K562 (cell line): ENCODE measurements around the gene SLC5A2. TPM values are rescaled to one million over a fixed set of nuclear protein-coding genes. Genes with fewer than 3 reads are reported as not detected.

Experiments used
- ATAC-seq: fragments of 200-7000 bp; cut with Tn5 transposase; 3 replicates; pipeline ENCODE4 v1.9.1; 2020; ENCODE audit warnings: moderate library complexity
- BruUV-seq: library from RNA; stranded (reverse); fragments of 400-500 nt; replicated peaks from 2 replicates; lab custom pipeline; 2021; lab: Mats Ljungman, UMichigan
- CTCF ChIA-PET: fragments of 300-600 bp; formaldehyde crosslinking; extraction: SDS; loops from one replicate; lab custom pipeline; 2021; ENCODE audit warnings: low intra/inter-chr PET ratio; lab: Yijun Ruan, JAX
- POLR2A ChIA-PET: fragments of 300-600, 350-650 bp; sonication (Branson Sonifier 250); formaldehyde crosslinking; extraction: SDS; loops from one replicate; lab custom pipeline; 2021; ENCODE audit warnings: antibody characterized with exemption, inconsistent platforms; lab: Yijun Ruan, JAX
- DNase-seq, 4 experiments: peaks; one replicate each; pipeline versions ENCODE4 v3.0.0 to v3.0.0-alpha.2; 2011 to 2018; ENCODE audit warnings: low spot score in 3 of 4, mixed read lengths in 3 of 4; ENCODE audit errors: extremely low read depth in 1 of 4
- FAIRE-seq: peaks from 2 replicates; lab custom pipeline; 2011; peaks lifted over from hg19 to GRCh38; lab: Jason Lieb, UNC
- H2AFZ ChIP-seq: 2 replicates; pipeline ENCODE4 v1.6.0; 2011; ENCODE audit warnings: low read depth, low read length, control low read depth, inconsistent platforms
- H3K27ac ChIP-seq: fragments of 200-600 bp; 3 replicates; pipeline ENCODE4 v1.8.0; 2011; ENCODE audit warnings: low read depth, mild to moderate bottlenecking, control low read depth, inconsistent platforms, low read length, moderate library complexity, mixed read lengths; ENCODE audit errors: extremely low read depth
- H3K27me3 ChIP-seq, 2 experiments: fragments of 300-600 bp in 1 of 2; 2 replicates in 1 of 2; 3 replicates in 1 of 2; pipeline versions ENCODE4 v1.6.0 to v1.8.0; 2011; ENCODE audit warnings: inconsistent platforms in 2 of 2, low read length in 2 of 2, mild to moderate bottlenecking in 1 of 2, mixed read lengths in 1 of 2, moderate library complexity in 1 of 2; ENCODE audit not compliant: control insufficient read depth in 2 of 2, insufficient read depth in 2 of 2
- H3K36me3 ChIP-seq: fragments of 300-600 bp; 3 replicates; pipeline ENCODE4 v1.8.0; 2011; ENCODE audit warnings: mild to moderate bottlenecking, low read length, inconsistent platforms; ENCODE audit not compliant: control insufficient read depth, insufficient read depth
- H3K4me1 ChIP-seq, 2 experiments: fragments of 200-600 bp in 1 of 2; replicated peaks in 1 of 2; 2 replicates in 1 of 2; 3 replicates in 1 of 2; pipeline versions ENCODE4 v1.5.1 to v1.8.0; 2011; ENCODE audit warnings: inconsistent platforms in 2 of 2, low read length in 2 of 2, mild to moderate bottlenecking in 1 of 2, mixed read lengths in 1 of 2, moderate library complexity in 1 of 2; ENCODE audit not compliant: control insufficient read depth in 2 of 2, insufficient read depth in 2 of 2
- H3K4me2 ChIP-seq: 2 replicates; pipeline ENCODE4 v1.6.1; 2011; ENCODE audit warnings: low read length, control low read depth, inconsistent platforms, mixed read lengths; ENCODE audit not compliant: insufficient read depth
- H3K4me3 ChIP-seq: fragments of 200-600 bp; sonication (generic), shearing (Covaris generic); 2 replicates; pipeline ENCODE4 v1.5.1; 2016; ENCODE audit warnings: control low read depth, inconsistent platforms
- H3K79me2 ChIP-seq: fragments of 200-600 bp; 3 replicates; pipeline ENCODE4 v1.8.0; 2011; ENCODE audit warnings: low read length, inconsistent platforms; ENCODE audit not compliant: control insufficient read depth, insufficient read depth
- H3K9ac ChIP-seq, 2 experiments: 2 replicates each; pipeline versions ENCODE4 v1.6.0 to v1.6.1; 2011; ENCODE audit warnings: low read depth in 2 of 2, low read length in 2 of 2, control low read depth in 1 of 2, inconsistent platforms in 1 of 2, mild to moderate bottlenecking in 1 of 2, mixed read lengths in 1 of 2; ENCODE audit not compliant: insufficient read depth in 1 of 2
- H3K9me1 ChIP-seq: one replicate; pipeline ENCODE4 v1.6.0; 2011; ENCODE audit warnings: inconsistent platforms, mild to moderate bottlenecking, low read length, moderate library complexity; ENCODE audit not compliant: control insufficient read depth, insufficient read depth
- H3K9me3 ChIP-seq: replicated peaks from 2 replicates; pipeline ENCODE4 v1.5.1; 2011; ENCODE audit warnings: low read depth, low read length, inconsistent platforms; ENCODE audit not compliant: control insufficient read depth, insufficient read depth
- H4K20me1 ChIP-seq: replicated peaks from 2 replicates; pipeline ENCODE4 v1.6.1; 2011; ENCODE audit warnings: low read length, inconsistent platforms, mixed read lengths; ENCODE audit not compliant: control insufficient read depth, insufficient read depth
- ESRRB ChIP-seq: fragments of 250-450 bp; sonication (Bioruptor Pico); IDR thresholded peaks from 2 replicates; pipeline ENCODE4 v1.5.0; 2020; ENCODE audit warnings: mild to moderate bottlenecking, moderate library complexity, borderline replicate concordance
- ETV1 ChIP-seq: fragments of 450-650 bp; conservative IDR thresholded peaks from 2 replicates; pipeline ENCODE4 v1.6.1; 2016; ENCODE audit warnings: missing genetic modification characterization, control low read depth, low read depth, missing compliant biosample characterization
- FIP1L1 ChIP-seq: fragments of 200-400 bp; formaldehyde crosslinking; IDR thresholded peaks from 2 replicates; pipeline ENCODE4 v1.6.1; 2018; ENCODE audit warnings: mild to moderate bottlenecking, low read depth, low read length; ENCODE audit not compliant: poor library complexity, severe bottlenecking
- HDAC3 ChIP-seq: fragments of 450-650 bp; IDR thresholded peaks from 2 replicates; pipeline ENCODE4 v1.6.1; 2018; ENCODE audit warnings: borderline replicate concordance, mild to moderate bottlenecking, moderate library complexity; ENCODE audit not compliant: partially characterized antibody
- HNRNPL ChIP-seq: fragments of 200-400 bp; formaldehyde crosslinking; IDR thresholded peaks from 2 replicates; pipeline ENCODE4 v1.6.1; 2017; ENCODE audit warnings: low read depth, mild to moderate bottlenecking, low read length
- IFI16 ChIP-seq: fragments of 250-450 bp; sonication (Bioruptor Pico); IDR thresholded peaks from 2 replicates; pipeline ENCODE4 v2.1.2; 2022; ENCODE audit warnings: mild to moderate bottlenecking, inconsistent platforms
- MCM7 ChIP-seq, 2 experiments: fragments of 450-650 bp; IDR thresholded peaks; 2 replicates each; pipeline ENCODE4 v1.6.1; 2016 to 2018
- MEIS2 ChIP-seq: fragments of 450-650 bp; IDR thresholded peaks from 2 replicates; pipeline ENCODE4 v1.6.1; 2014; ENCODE audit warnings: mild to moderate bottlenecking; ENCODE audit not compliant: partially characterized antibody
- NELFE ChIP-seq: IDR thresholded peaks from 2 replicates; pipeline ENCODE4 v1.6.1; 2011; ENCODE audit warnings: mild to moderate bottlenecking; ENCODE audit not compliant: insufficient read depth, insufficient read length
- RUNX1 ChIP-seq: sonication (generic); IDR thresholded peaks from 2 replicates; pipeline ENCODE4 v1.6.1; 2016; ENCODE audit warnings: antibody characterized with exemption, low read depth
- SIN3A ChIP-seq, 2 experiments: fragments of 150-350 bp in 1 of 2; IDR thresholded peaks; 2 replicates each; pipeline ENCODE4 v1.6.1; 2011 to 2016; ENCODE audit warnings: borderline replicate concordance in 2 of 2, low read depth in 2 of 2, low read length in 2 of 2, mild to moderate bottlenecking in 2 of 2, moderate library complexity in 2 of 2; ENCODE audit not compliant: control insufficient read depth in 1 of 2
- TSC22D4 ChIP-seq: fragments of 450-650 bp; IDR thresholded peaks from 2 replicates; pipeline ENCODE4 v1.6.1; 2016; ENCODE audit warnings: missing genetic modification characterization, missing biosample characterization, control low read depth
- ZKSCAN1 ChIP-seq: fragments of 150-350 bp; IDR thresholded peaks from 2 replicates; pipeline ENCODE4 v1.6.1; 2016; ENCODE audit warnings: low read depth, low read length
- ZNF121 ChIP-seq: sonication (generic); formaldehyde crosslinking; conservative IDR thresholded peaks from 2 replicates; pipeline ENCODE4 v1.8.0; 2022; ENCODE audit warnings: missing genetic modification reagents
- ZNF232 ChIP-seq: sonication (generic); formaldehyde crosslinking; IDR thresholded peaks from 2 replicates; pipeline ENCODE4 v1.8.0; 2022; ENCODE audit warnings: mild to moderate bottlenecking, missing genetic modification reagents
- ZNF324 ChIP-seq: fragments of 250-450 bp; sonication (Bioruptor Pico); IDR thresholded peaks from 2 replicates; pipeline ENCODE4 v1.4.0; 2020; ENCODE audit warnings: mild to moderate bottlenecking
- ZNF347 ChIP-seq: fragments of 450-650 bp; formaldehyde crosslinking; IDR thresholded peaks from 2 replicates; pipeline ENCODE4 v1.4.0; 2020; ENCODE audit warnings: low read depth, mild to moderate bottlenecking, moderate library complexity
- ZNF444 ChIP-seq: fragments of 250-450 bp; sonication (Bioruptor Pico); IDR thresholded peaks from 2 replicates; pipeline ENCODE4 v1.4.0; 2020; ENCODE audit warnings: mild to moderate bottlenecking, moderate library complexity
- ZSCAN32 ChIP-seq: fragments of 450-650 bp; formaldehyde crosslinking; IDR thresholded peaks from 2 replicates; pipeline ENCODE4 v1.4.0; 2020; ENCODE audit warnings: mild to moderate bottlenecking, moderate library complexity
- WGBS: fragments of 100-300 bp; shearing (Covaris generic); methylation state at CpG from one replicate; pipeline ENCODE4 v1.1.6; 2016; ENCODE audit warnings: low coverage, mixed read lengths; ENCODE audit not compliant: insufficient coverage; ENCODE audit errors: missing lambda C conversion rate; 5-methylcytosine and 5-hydroxymethylcytosine counted together
- in situ Hi-C: fragments of 300-500 bp; cut with MboI; formaldehyde crosslinking; loops from 4 replicates; pipeline ENCODE4 v1.15.0; 2018; ENCODE audit warnings: inconsistent platforms, mixed read lengths
- intact Hi-C: fragments of 100-400 bp; cut with micrococcal nuclease; formaldehyde crosslinking; loops from 2 replicates; pipeline ENCODE4 v1.14.2; 2022
- polyA plus RNA-seq, 8 experiments: library from polyadenylated mRNA; depleted of rRNA in 4 of 8; stranded (reverse) in 5 of 8; unstranded in 3 of 8; fragments of >200 nt; fragmentation: Nextera tagmentation in 2 of 8; fragmentation: Illumina TruSeq in 1 of 8; extraction: Ambion mirVana in 2 of 8; extraction: Trizol in 1 of 8; gene quantifications; 2 replicates each; pipeline versions ENCODE4 v1.2.1 to v1.2.3, GENCODE V29; 2011 to 2014; ENCODE audit warnings: inconsistent platforms in 1 of 8, missing spikeins in 1 of 8
- total RNA-seq, 7 experiments: library from RNA; depleted of rRNA in 6 of 7; stranded (reverse); fragments of >200 nt in 6 of 7; fragmentation: Illumina TruSeq in 2 of 7; extraction: Trizol in 2 of 7; gene quantifications; 2 replicates each; pipeline versions ENCODE4 v1.2.1 to v1.2.3, GENCODE V29; 2011 to 2021; ENCODE audit warnings: low replicate concordance in 1 of 7

Gene SLC5A2
- total and polyA plus RNA-seq, 9 of the 15 experiments (the other 6 are each of a cell fraction or from before 2014, with no cell fraction given): 0.07 to 2.7 (median 2.2) TPM; not detected in 6

DNA sequence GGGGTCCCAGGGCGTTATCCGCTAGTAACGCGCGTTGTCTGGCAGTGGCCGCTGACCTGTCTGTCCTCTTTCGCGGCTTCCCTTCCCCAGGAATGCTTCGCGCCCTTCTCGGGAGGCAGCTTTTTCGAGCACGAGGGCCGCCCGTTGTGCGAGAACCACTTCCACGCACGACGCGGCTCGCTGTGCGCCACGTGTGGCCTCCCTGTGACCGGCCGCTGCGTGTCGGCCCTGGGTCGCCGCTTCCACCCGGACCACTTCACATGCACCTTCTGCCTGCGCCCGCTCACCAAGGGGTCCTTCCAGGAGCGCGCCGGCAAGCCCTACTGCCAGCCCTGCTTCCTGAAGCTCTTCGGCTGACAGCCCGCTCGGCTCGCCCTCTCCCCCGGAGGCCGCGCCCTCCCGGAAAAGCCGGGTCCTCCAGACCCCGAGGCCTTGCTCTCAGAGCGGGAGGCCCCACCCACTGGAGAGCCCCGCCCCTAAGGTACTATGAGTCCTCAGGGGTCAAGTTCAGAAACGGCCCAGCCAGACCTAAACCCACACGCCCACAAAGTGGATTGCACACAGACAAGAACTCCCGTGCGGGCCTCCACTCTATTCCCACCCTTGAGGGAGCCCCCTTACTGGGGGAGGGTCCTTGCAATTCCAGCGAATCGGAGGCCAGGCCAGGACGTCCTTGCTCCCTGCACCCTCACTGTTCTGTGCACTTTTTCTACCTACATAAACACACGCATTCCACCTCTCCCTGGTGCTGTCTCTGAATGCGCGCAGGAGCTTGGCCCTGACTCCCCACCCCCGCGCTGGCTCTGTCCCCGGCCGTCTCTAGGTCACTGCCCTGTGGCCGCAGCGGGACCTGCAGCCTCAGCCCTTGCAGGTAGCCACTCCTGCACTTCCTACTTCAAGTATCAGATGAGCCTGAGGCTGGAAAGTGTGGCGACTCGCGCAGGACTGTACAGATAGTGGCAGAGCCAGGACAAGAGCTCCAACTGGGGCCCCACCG lies 5.4 kb upstream of the SLC5A2 start:
- in situ Hi-C loops (no loop called here), intact Hi-C loops (no loop called here)
- peak overlapping the region; percentile 85 for H3K4me2 ChIP-seq
- peak overlapping the region; percentile 51 for H3K4me3 ChIP-seq
- H3K9me1 ChIP-seq: no peaks in the 10 kb centered on the region
- FAIRE-seq (peak; percentile 89), ATAC-seq (peak; percentile 90), DNase-seq (peak; percentile 87 to 92 (median 90))
- H2AFZ ChIP-seq: peak overlapping the region; percentile 93
- 7% methylated on average over 26 of the region's 67 CpGs for WGBS
- BruUV-seq: no TSS peak
- H3K27ac ChIP-seq: peak overlapping the region; percentile 89
- CTCF ChIA-PET: no interaction called here
- no peaks in the 10 kb centered on the region for H3K9me3 ChIP-seq
- H3K4me1 ChIP-seq: peaks cover 42 to 65% of the 10 kb centered on the region in 2 experiments
- peak overlapping the region; percentile 76 to 90 for H3K9ac ChIP-seq
- H3K36me3 ChIP-seq: no peaks in the 10 kb centered on the region
- H3K79me2 ChIP-seq: no peaks in the 10 kb centered on the region
- no peaks in the 10 kb centered on the region for H4K20me1 ChIP-seq
- POLR2A ChIA-PET: interaction anchor here (0.7 to 2.1 kb wide), 9 partner anchors 9 to 919 kb away, joined by 3 to 13 read pairs (median 4); partner anchors contain the start of genes RUSF1 and ZNF764
- no peaks in the 10 kb centered on the region for H3K27me3 ChIP-seq
- TF ChIP-seq ETV1 (tag): no peak
- TF ChIP-seq TSC22D4: no peak
- no peak for TF ChIP-seq ZNF347 (CRISPR knock-in tag)
- no peak for TF ChIP-seq ESRRB (CRISPR knock-in tag)
- peak; percentile 50 for TF ChIP-seq FIP1L1
- no peak for TF ChIP-seq RUNX1
- no peak for TF ChIP-seq ZNF232 (CRISPR knock-in tag)
- no peak for TF ChIP-seq IFI16
- TF ChIP-seq ZKSCAN1: no peak
- no peak for TF ChIP-seq MEIS2
- TF ChIP-seq ZNF121 (CRISPR knock-in tag): no peak
- no peak for TF ChIP-seq HDAC3
- TF ChIP-seq MCM7 (IDR thresholded peaks at IDR 0.05): no peak
- no peak for TF ChIP-seq ZSCAN32 (CRISPR knock-in tag)
- no peak for TF ChIP-seq ZNF444 (CRISPR knock-in tag)
- no peak for TF ChIP-seq HNRNPL
- TF ChIP-seq NELFE: no peak
- TF ChIP-seq ZNF324 (CRISPR knock-in tag): no peak
- TF ChIP-seq SIN3A (IDR thresholded peaks at IDR 0.05; ENCODE audit: borderline replicate concordance in 2 of 2, control insufficient read depth in 1 of 2, low read depth in 2 of 2, low read length in 2 of 2): peak in 1 of 2 experiments; percentile 49; a peak in 1 of 4 replicates
